GM19372 (cell line): ENCODE results near the gene CCDC28B.

Experiments used
- ATAC-seq: cut with Tn5 transposase; IDR thresholded peaks from one replicate; pipeline ENCODE4 v1.9.1; 2021; ENCODE audit warnings: mild to moderate bottlenecking, low read depth, moderate library complexity; ENCODE audit not compliant: unreplicated experiment

The CCDC28B gene

DNA sequence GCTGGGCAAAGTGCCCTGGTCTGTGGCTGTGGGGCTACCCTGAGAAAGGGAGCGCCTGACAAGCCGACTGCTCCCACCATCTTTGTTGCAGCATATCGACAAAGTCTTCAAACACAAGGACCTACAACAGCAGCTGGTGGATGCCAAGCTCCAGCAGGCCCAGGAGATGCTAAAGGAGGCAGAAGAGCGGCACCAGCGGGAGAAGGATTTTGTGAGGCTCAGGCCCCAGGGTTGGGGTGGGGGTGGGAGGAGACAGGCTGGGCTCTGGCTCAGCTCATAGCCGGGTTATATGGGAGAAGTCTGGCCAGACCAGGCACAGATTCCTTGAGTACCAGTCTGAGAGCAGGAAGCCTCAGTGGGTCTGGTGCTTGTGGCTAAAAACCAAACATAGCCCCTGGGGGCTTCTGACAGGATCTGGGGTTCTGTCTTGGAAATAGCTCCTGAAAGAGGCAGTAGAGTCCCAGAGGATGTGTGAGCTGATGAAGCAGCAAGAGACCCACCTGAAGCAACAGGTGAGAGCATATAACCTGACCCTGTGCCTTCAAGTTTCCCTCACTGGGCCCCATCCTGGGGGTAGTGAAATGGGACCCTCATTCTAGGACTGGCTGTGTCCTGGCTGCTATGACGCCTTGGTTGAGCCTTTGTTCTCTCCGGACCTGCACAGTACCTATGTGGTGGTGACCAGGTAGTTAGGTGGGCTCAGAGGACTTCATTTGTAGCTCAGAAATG lies 8.0 kb upstream of the CCDC28B start:
- no peak for ATAC-seq

DNA sequence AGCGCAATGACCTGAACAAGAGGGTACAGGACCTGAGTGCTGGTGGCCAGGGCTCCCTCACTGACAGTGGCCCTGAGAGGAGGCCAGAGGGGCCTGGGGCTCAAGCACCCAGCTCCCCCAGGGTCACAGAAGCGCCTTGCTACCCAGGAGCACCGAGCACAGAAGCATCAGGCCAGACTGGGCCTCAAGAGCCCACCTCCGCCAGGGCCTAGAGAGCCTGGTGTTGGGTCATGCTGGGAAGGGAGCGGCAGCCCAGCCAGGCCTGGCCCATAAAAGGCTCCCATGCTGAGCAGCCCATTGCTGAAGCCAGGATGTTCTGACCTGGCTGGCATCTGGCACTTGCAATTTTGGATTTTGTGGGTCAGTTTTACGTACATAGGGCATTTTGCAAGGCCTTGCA lies 5.4 kb upstream of the CCDC28B start:
- ATAC-seq: no peak

DNA sequence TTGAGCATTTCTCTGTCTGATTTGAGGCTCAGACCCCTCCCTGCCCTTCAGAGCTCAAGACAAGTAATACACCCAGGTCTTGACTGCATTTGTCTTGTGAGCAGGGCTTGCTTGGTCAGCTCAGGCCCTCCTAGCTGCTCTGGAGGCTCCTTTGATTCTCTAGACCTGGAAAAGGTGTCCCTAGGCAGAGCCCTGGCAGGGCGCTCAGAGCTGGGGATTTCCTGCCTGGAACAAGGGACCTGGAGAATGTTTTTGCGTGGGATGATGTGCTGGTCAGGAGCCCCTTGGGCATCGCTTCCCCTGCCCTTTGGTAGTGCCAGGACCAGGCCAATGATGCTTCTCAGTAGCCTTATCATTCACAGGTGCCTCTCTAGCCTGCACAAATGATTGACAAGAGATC lies 4.9 kb upstream of the CCDC28B start:
- ATAC-seq: no peak

DNA sequence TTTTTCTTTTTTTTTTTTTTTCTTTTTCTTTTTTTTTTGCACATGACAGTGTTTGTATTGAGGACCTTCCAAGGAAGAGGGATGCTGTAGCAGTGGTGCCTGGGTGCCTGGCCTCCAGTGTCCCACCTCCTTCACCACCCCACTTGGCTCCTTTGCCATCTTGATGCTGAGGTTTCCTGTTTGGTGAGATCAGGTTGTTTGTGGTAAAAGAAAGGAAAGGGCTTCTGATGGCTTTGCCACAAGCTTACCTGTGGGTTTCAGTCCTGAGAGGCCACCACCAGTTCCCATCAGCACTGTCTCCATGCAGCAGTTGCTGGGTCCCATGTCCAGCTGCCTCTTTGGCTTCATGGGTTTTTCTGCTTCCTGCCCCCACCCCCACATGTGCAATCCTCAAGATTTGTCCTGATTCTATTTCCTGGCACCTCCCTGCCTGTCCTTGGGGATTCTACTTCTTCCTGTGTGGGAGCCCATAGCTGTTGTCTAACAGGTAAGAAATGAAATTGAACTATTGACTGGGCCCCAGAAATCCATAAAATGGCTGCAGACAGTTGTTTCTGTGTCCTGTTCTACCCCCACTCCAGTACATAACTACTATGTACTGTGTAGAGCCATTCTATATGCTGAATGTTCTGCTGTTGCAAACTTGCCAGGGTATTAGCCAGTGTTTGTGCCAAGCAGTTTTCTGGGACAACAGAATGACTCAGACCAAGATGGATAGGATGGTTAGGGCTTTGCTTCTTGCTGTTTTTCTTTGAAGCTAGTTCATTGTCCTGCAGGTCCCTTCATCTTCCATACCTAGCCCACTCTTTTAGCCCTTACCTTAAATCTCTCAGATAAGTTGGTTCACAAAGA lies 4.2 kb upstream of the CCDC28B start:
- no peak for ATAC-seq

DNA sequence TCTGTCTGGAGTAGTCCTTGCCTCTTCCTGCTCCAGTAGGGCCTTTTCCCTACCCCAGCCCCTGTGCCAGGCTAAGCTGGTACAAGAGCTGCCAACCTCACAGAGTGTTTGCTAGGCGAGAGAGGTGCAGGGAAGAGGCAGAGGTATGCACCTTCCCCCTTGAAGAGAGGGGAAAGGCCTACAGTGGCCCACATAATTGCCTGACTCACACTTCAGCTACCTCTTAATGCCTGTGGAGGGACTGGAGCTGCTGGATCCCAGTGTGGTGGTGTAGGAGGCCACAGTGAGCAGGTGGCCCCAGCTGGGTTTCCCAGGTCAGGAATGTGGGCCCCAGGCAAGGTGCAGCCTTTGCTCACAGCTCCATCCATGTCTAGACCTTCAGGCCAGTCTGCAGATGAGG lies 3.3 kb upstream of the CCDC28B start:
- ATAC-seq: no peak

DNA sequence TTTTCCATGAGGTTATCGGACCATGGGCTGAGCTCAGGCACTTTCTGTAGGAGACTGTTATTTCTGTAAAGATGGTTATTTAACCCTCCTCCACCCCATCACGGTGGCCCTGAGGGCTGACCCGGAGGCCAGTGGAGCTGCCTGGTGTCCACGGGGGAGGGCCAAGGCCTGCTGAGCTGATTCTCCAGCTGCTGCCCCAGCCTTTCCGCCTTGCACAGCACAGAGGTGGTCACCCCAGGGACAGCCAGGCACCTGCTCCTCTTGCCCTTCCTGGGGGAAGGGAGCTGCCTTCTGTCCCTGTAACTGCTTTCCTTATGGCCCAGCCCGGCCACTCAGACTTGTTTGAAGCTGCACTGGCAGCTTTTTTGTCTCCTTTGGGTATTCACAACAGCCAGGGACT lies 2.6 kb upstream of the CCDC28B start:
- ATAC-seq: no peak

DNA sequence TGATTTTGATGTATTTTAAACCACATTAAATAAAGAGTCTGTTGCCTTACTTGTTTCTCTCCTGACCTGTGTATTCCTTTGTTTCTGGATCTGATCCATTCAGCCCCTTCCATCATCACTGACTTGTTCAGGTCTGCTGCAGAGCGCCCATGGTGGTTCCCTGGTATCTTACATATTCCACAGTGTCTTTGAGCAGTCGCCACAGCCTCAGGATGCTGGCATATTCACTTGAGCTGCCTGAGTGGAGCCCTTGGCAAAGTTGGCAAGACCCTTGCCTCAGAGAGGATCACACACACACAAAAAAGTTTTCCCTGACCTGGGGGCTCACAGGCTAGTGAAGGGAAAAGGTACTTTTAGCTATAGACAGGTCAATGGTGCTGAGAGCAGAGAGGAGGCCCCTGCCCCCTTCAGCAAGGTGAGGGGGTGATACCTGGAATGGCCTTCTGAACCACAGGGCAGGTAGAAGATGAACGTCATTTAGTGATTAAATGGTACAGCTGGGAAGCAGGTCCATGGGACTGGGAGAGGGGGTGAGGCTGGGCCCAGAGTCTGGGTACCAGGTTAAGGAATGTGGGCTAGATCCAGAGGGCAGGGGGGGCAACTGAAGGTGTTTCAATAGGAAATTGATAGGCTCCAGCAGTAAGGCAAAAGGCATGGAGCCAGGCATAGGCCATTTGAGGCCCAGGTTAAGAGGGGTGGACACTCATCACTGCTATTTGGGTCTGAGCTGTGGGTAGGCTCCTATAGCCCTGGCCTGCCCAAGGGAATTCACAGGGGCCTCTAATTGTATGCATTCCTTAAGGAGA lies 2.0 kb upstream of the CCDC28B start:
- ATAC-seq: no peak

DNA sequence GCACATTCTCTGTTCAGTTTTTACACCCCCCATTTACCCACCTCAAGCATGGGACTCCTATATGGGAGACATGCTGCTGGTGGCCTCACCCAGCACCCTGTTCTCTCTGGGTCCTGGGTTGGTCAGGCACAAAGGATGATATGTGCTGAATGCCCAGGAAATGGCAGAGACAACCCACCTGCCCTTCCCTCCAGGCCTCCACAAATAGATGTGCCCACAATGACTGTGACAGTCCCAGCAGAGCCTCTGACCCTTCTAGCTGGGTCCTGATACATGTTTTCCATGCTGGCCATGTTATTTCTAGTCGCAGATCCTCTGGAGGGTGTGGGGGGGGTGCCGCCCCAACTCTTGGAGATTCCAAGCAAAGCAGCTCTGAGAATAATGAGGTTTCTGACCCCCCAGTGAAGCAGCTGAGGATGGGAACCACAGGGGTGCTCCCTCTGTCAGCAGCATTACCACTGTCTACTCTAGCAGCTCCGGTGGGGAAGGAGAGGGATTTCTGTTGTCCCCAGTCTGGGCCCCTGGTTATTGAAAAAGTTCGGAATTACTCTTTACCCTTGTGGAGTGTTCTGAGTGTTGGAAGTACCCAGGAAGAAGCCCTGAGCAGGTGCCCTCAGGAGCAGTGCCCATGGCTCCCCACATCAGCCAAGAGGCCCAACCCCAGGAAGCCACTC lies 1.2 kb upstream of the CCDC28B start:
- no peak for ATAC-seq

DNA sequence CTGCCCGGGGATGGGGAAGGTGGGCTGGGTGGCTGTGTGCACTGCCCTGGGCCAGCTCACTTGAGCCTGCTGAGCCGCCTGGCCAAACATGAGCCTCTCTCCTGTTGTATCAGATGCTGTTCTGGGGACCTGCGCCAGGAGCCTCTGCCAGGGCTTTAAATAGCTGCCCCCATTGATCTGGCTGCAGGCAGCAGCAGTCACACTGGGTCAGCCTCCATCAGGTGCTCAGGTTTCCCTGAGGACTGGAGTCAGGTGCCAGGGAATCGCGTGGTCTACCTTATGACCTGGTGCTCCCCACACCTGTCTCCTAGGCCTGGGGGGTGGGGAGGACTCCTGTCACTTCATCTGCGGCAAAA lies 700 bp upstream of the CCDC28B start:
- no peak for ATAC-seq

DNA sequence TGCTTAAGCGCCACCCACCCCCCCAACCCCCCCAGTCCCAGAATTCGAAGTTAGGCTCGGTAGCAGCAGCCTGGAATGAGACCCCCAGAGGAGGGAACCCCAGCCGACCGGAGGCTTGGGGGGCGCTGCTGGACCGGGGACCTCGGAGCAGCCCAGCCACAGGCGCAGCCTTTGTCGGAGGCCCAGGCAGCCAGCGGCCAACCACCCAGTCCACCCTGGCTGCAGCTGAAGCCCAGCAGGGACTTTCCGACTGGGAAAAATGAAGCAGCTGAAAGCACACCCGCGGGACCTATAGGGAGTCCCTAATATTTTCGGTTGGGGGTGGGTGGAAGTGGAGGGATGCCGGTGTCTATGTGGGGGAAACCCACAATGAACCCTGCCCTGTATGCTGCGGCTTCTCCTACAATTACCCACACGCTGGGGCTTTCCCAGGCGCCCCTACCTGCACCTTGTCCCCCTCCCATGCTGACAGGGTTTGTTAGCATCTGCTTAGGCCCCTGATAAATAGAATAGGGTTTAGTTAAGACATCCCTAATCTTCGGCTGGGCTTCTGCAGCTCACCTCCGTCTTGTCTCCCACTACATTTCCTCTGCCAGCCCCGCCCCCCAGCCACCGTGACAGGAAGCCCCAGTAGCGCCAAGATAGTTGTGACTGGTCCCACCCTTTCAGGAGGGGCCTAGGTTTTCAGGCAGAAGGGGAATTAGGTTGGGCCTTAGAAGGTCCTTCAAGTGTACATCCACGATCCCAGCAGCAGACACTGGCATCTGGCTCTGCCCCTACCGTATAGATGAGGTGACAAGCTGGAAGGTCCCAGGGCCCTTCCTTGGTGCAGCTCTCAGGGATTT lies 838 bp downstream of the CCDC28B start:
- ATAC-seq: no peak

DNA sequence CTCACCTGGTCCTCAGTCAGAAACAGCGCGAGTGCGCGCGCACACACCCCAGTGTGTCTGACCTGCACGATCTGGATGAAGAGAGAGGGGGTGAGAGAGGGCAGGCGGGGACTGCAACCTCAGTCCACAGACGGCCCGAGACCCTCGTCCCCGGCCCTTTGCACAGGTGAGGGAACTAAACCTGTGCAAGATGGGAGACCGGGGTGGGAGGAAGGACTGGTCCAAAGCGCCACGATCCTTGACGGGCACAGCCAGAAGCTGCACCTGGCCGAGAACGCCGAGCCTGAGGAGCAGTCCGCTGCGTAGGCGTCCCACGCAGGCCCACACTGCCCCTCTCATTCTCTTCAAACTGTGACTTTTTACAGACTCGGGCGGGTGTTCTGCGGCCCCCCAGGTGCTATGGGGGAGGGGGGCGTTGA lies 4.6 kb downstream of the CCDC28B start:
- no peak for ATAC-seq

DNA sequence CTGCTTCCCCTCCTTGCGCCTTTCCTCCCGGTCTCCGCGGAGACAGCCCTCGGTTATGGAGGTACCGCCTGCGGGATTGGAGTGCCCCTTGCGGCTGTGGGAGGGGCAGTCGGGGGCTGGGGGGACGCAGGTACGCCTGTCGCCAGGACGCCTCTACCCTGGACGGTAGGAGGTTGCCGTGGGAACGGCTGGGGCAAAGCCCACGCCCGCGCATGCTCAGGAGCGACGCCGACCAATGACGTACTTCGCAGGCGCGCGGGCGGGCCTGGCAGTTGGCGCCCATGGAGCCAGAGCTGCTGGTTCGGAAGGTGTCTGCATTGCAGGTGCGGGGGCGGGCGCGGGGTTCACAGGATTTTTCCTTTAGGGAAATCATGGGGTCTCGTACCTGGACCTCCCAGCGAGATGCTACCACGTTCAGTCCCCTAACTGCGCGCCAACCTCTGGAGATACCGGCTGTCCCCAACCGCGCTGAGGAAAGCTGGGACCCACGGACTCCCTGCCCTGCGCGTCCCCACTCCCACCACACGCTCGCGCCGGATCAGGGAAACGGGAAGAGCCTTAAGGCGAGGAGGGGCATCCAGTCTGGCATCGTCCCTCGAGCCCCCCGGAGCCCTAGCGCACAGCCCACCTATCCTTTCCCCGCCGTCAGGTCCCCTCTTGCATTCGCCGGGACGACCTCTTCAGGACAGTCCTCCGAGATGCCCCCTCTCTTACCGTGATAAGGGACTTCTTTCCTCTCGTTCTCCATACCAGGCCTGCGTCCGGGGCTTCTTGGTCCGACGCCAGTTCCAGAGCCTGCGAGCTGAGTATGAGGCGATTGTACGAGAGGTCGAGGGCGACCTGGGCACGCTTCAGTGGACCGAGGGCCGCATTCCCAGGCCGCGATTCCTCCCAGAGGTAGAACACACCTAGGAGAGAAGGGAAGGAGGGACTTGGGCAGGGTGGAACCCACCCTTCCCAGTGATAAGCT lies 5.3 kb downstream of the CCDC28B start, which contains the start of gene IQCC:
Gene IQCC (plus strand): TSS at position 271 of the 970 bp plus-strand sequence. CDS start 11 bp downstream, at position 282.
- peak; percentile 56 for ATAC-seq

DNA sequence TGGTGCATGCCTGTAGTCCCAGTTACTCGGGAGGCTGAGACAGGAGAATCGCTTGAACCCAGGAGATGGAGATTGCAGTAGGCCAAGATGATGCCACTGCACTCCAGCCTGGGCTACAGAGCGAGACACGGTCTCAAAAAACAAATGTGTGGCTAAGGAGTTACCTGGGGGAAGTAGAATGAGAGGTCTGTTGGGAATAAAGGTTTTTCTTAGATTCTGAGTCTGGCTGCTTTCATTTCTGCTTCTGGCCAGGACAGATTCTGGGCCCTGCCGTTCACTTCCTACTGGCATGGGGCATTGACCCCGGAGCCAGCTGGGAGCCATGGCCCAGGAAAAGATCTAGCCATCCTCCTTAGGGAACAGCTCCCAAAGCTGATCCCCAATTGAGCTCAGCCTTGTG lies 8.1 kb downstream of the CCDC28B start:
- no peak for ATAC-seq

DNA sequence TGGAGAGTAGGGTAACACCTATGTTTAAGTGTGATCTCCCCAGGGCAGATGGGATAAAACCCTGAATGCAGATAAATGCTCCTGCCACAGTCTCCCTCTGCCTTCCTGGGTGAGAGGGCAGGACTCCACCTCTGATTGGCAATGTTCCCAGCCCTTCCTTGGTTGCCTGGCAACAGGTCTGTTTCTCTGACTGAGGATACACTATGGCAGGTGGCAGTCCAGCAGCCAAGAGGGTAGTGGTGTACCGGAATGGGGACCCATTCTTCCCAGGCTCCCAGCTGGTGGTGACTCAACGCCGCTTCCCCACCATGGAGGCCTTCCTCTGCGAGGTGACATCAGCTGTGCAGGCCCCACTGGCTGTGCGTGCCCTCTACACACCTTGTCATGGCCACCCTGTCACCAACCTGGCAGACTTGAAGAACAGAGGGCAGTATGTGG lies 8.5 kb downstream of the CCDC28B start, which contains the start of gene DCDC2B:
Gene DCDC2B (plus strand): TSS at position 199 of the 438 bp plus-strand sequence. CDS start 5 bp downstream, at position 204.
- no peak for ATAC-seq

DNA sequence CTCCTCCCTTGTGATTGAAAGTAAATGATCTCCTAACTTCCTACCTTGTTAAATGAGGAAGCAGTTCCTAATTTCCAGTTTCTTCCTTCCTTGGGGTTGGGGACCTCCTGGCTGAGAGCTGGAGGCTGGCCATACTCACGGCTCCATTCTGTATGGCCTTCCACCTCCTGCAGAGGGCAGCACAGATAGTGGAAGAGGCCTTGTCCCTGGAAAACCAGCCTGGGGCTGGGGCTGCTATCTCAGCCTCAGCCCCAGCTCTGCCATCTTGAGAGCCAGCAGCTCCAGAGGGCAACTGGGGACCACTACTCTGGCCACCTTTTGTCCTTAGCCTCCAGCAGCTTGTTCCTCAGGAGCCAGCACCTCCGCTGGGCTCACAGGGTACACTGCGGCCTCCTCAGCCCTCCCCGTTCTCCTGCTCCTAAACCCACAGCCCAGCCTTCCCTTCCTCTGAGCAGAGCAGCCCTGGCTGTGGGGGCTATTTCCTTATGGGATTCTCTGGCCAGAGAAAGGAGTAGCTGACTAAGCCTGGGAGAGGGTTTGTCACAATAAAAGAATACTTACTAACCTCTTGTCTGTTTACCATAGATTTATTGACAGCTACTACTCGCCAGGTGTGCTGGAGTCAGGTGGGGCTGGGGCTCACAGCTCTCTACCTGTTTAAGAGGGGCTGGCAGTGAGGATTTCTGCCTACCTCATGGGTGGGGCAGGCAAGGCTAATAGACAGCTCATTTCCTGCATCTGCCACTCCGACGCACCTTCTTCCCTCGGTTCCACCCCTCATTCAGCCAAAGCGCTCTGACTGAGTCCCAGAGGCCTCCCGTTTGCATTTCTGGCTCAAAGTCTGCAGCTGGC lies 15.5 kb downstream of the CCDC28B start:
- ATAC-seq: no peak

DNA sequence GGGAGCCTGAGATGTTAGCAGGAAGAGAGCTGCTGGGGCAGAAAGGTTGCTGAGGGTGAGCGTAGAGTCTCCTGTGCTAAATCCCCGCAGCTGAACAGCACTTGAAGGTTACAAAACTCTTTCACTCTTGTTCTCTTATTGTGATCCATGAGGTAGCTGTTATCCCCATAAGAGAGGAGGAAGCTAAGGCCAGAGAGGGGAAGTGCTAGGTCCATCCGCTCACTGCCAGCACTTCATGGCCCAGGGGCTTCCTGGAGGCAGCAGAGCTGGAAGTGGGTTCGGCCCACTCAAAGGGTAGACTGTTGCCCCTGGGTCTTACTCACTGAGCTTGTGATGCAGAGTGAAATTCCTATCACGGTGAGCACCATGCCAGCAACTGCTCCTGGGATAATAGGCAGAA lies 16.2 kb downstream of the CCDC28B start:
- no peak for ATAC-seq

DNA sequence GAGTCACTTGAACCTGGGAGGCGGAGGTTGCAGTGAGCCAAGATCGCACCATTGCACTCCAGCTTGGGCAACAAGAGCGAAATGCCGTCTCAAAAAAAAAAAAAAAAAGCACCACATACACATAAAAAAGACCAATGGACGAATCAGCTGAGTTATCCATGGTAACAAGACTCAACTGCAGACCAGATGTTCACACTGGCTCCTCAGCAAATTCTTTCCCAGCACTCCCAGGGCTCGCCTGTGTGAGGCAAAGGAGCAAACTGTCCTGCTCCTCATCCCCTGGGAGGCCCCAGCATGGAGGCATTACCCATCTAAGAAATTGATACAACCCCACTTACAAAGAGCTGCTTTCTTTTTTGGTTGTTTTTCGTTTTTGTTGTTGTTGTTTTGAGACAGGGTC lies 18.6 kb downstream of the CCDC28B start:
- ATAC-seq: no peak
